H9 (cell line): Measurements from ENCODE around the gene GPR15LG. TPM values are rescaled to one million over a fixed set of nuclear protein-coding genes. Genes with fewer than 3 reads are reported as not detected.
"Not testable (repeated sequence)": the region's sequence is repeated elsewhere in the genome, so short reads cannot be mapped to it uniquely, and the experiment has no call there.

Experiments used
- DNase-seq: peaks from one replicate; pipeline ENCODE4 v3.0.0-alpha.2; 2017
- H2AFZ ChIP-seq: one replicate; pipeline ENCODE4 v1.6.1; 2013; ENCODE audit warnings: mild to moderate bottlenecking, low read length, control low read depth, moderate library complexity
- H2AK5ac ChIP-seq: 2 replicates; pipeline ENCODE4 v1.6.1; 2013; ENCODE audit warnings: low read length, control low read depth, mixed read lengths; ENCODE audit not compliant: insufficient read length
- H2BK120ac ChIP-seq: one replicate; pipeline ENCODE4 v1.6.1; 2013; ENCODE audit warnings: low read depth, mild to moderate bottlenecking, low read length, control low read depth, inconsistent platforms; ENCODE audit not compliant: poor library complexity, severe bottlenecking
- H2BK12ac ChIP-seq: 2 replicates; pipeline ENCODE4 v1.6.1; 2013; ENCODE audit warnings: low read length, control low read depth, mixed read lengths, low read depth; ENCODE audit not compliant: insufficient read length
- H2BK15ac ChIP-seq: 2 replicates; pipeline ENCODE4 v1.6.1; 2013; ENCODE audit warnings: low read depth, low read length, control low read depth
- H2BK20ac ChIP-seq: one replicate; pipeline ENCODE4 v1.6.1; 2013; ENCODE audit warnings: low read depth, mild to moderate bottlenecking, low read length, control low read depth, inconsistent platforms; ENCODE audit not compliant: poor library complexity, severe bottlenecking
- H2BK5ac ChIP-seq: 2 replicates; pipeline ENCODE4 v1.6.1; 2013; ENCODE audit warnings: low read length, control low read depth, mixed read lengths; ENCODE audit not compliant: insufficient read length
- H3K14ac ChIP-seq: 2 replicates; pipeline ENCODE4 v1.6.1; 2013; ENCODE audit warnings: low read length, control low read depth; ENCODE audit not compliant: insufficient read depth
- H3K18ac ChIP-seq: 2 replicates; pipeline ENCODE4 v1.6.1; 2013; ENCODE audit warnings: low read depth, mild to moderate bottlenecking, mixed read lengths, low read length, control low read depth; ENCODE audit not compliant: insufficient read length
- H3K23ac ChIP-seq: 2 replicates; pipeline ENCODE4 v1.6.1; 2013; ENCODE audit warnings: low read length, control low read depth, mixed read lengths, low read depth; ENCODE audit not compliant: insufficient read length
- H3K23me2 ChIP-seq: 2 replicates; pipeline ENCODE4 v1.6.1; 2013; ENCODE audit warnings: low read depth, mild to moderate bottlenecking, mixed read lengths, low read length, control low read depth; ENCODE audit not compliant: insufficient read length, poor library complexity, severe bottlenecking
- H3K27ac ChIP-seq: 2 replicates; pipeline ENCODE4 v1.5.1; 2013; ENCODE audit warnings: low read length, control low read depth, mixed read lengths, low read depth; ENCODE audit not compliant: insufficient read length
- H3K27me3 ChIP-seq: 2 replicates; pipeline ENCODE4 v1.6.1; 2013; ENCODE audit warnings: low read length, control low read depth, inconsistent platforms; ENCODE audit not compliant: insufficient read depth
- H3K4ac ChIP-seq: 2 replicates; pipeline ENCODE4 v1.6.1; 2013; ENCODE audit warnings: low read depth, mild to moderate bottlenecking, control low read depth, inconsistent platforms, low read length, moderate library complexity
- H3K4me1 ChIP-seq: 2 replicates; pipeline ENCODE4 v1.6.1; 2013; ENCODE audit warnings: low read length, control low read depth, inconsistent platforms; ENCODE audit not compliant: insufficient read depth
- H3K4me2 ChIP-seq: 2 replicates; pipeline ENCODE4 v1.6.1; 2013; ENCODE audit warnings: low read length, control low read depth, mixed read lengths; ENCODE audit not compliant: insufficient read length, insufficient read depth
- H3K56ac ChIP-seq: 2 replicates; pipeline ENCODE4 v1.6.1; 2013; ENCODE audit warnings: low read depth, mild to moderate bottlenecking, mixed read lengths, low read length, control low read depth; ENCODE audit not compliant: insufficient read length
- H3K79me1 ChIP-seq: 2 replicates; pipeline ENCODE4 v1.6.1; 2013; ENCODE audit warnings: low read depth, mild to moderate bottlenecking, moderate library complexity, low read length, control low read depth, inconsistent platforms; ENCODE audit not compliant: insufficient read depth, poor library complexity, severe bottlenecking
- H3K79me2 ChIP-seq: 2 replicates; pipeline ENCODE4 v1.6.1; 2013; ENCODE audit warnings: low read length, control low read depth, inconsistent platforms; ENCODE audit not compliant: insufficient read depth
- H3K9ac ChIP-seq: 2 replicates; pipeline ENCODE4 v1.6.1; 2013; ENCODE audit warnings: low read length, control low read depth, mixed read lengths; ENCODE audit not compliant: insufficient read length; ENCODE audit errors: extremely low read depth
- H3K9me3 ChIP-seq: one replicate; pipeline ENCODE4 v1.6.1; 2013; ENCODE audit warnings: low read depth, low read length, inconsistent platforms; ENCODE audit not compliant: control insufficient read depth
- H3T11ph ChIP-seq: one replicate; pipeline ENCODE4 v1.6.1; 2013; ENCODE audit warnings: mild to moderate bottlenecking, low read length, control low read depth, inconsistent platforms
- H4K20me1 ChIP-seq: one replicate; pipeline ENCODE4 v1.6.1; 2013; ENCODE audit not compliant: control insufficient read depth, insufficient read length, insufficient read depth
- H4K5ac ChIP-seq: 2 replicates; pipeline ENCODE4 v1.6.1; 2013; ENCODE audit warnings: low read depth, mild to moderate bottlenecking, mixed read lengths, low read length, control low read depth; ENCODE audit not compliant: insufficient read length
- H4K8ac ChIP-seq: replicated peaks from 2 replicates; pipeline ENCODE4 v1.6.1; 2013; ENCODE audit warnings: low read length, control low read depth, mixed read lengths, low read depth; ENCODE audit not compliant: insufficient read length
- H4K91ac ChIP-seq: 2 replicates; pipeline ENCODE4 v1.6.1; 2013; ENCODE audit warnings: low read depth, mild to moderate bottlenecking, moderate library complexity, mixed read lengths, low read length, control low read depth; ENCODE audit not compliant: insufficient read length
- H3K27ac Mint-ChIP-seq, 3 experiments: 2 replicates in 2 of 3; 3 replicates in 1 of 3; pipeline ENCODE4 v1.8.0; 2020 to 2021; ENCODE audit warnings: mixed read lengths in 3 of 3, mild to moderate bottlenecking in 1 of 3, moderate library complexity in 1 of 3
- H3K27me3 Mint-ChIP-seq: 2 replicates; pipeline ENCODE4 v1.8.0; 2021; ENCODE audit warnings: low read depth, mild to moderate bottlenecking, moderate library complexity, mixed read lengths
- H3K36me3 Mint-ChIP-seq, 3 experiments: 2 replicates in 2 of 3; 3 replicates in 1 of 3; pipeline ENCODE4 v1.8.0; 2020 to 2021; ENCODE audit warnings: low read depth in 3 of 3, mixed read lengths in 3 of 3; ENCODE audit not compliant: insufficient read depth in 1 of 3
- H3K4me1 Mint-ChIP-seq, 2 experiments: 2 replicates each; pipeline ENCODE4 v1.8.0; 2020; ENCODE audit warnings: mixed read lengths in 2 of 2
- H3K4me3 Mint-ChIP-seq, 2 experiments: 2 replicates in 1 of 2; 3 replicates in 1 of 2; pipeline ENCODE4 v1.8.0; 2020 to 2021; ENCODE audit warnings: mild to moderate bottlenecking in 2 of 2, mixed read lengths in 2 of 2, moderate library complexity in 1 of 2
- H3K9me3 Mint-ChIP-seq, 2 experiments: 2 replicates in 1 of 2; 3 replicates in 1 of 2; pipeline ENCODE4 v1.8.0; 2020; ENCODE audit warnings: mild to moderate bottlenecking in 2 of 2, mixed read lengths in 2 of 2, moderate library complexity in 1 of 2
- CTCF ChIP-seq: fragments of 200-600 bp; sonication (generic); conservative IDR thresholded peaks from 3 replicates; pipeline ENCODE4 v1.8.0; 2021; ENCODE audit warnings: antibody characterized with exemption, mild to moderate bottlenecking
- WGBS: extraction: QIAGEN DNeasy Blood & Tissue Kit; methylation state at CpG from one replicate; pipeline ENCODE4 v1.1.7; 2013; ENCODE audit warnings: missing lambda C conversion rate, low lambda C conversion rate, mixed read lengths; ENCODE audit not compliant: insufficient read length; ENCODE audit errors: extremely low coverage; 5-methylcytosine and 5-hydroxymethylcytosine counted together
- total RNA-seq: library from RNA; stranded (reverse); gene quantifications from 2 replicates; pipeline ENCODE4 v1.2.1, GENCODE V29; 2021

GPR15LG gene
- total RNA-seq, 1 experiment from 2014 or later: not detected

GRCh38 chr10:84166620-84167288, 6.8 kb upstream of the GPR15LG start:
- Histone ChIP-seq H2BK5ac (no peak overlapping the region), H4K20me1 (no peaks in the 10 kb centered on the region), H3K23me2 (no peaks in the 10 kb centered on the region), H2BK20ac (no peak overlapping the region), H2BK12ac (no peak overlapping the region), H3K4me1 (peaks cover 18% of the 10 kb centered on the region), H3T11ph (no peak overlapping the region), H2BK120ac (no peak overlapping the region), H2AFZ (no peak overlapping the region), H3K23ac (no peak overlapping the region), H3K4ac (no peak overlapping the region), H3K4me2 (no peak overlapping the region), H4K8ac (no peak overlapping the region), H3K14ac (no peak overlapping the region), H3K18ac (no peak overlapping the region), H4K91ac (no peak overlapping the region), H3K9ac (no peak overlapping the region), H3K79me1 (no peaks in the 10 kb centered on the region), H4K5ac (no peak overlapping the region), H3K27me3 (no peaks in the 10 kb centered on the region), H3K27ac (no peak overlapping the region), H2AK5ac (no peak overlapping the region), H3K56ac (no peak overlapping the region), H2BK15ac (no peak overlapping the region), H3K9me3 (no peaks in the 10 kb centered on the region), H3K79me2 (no peaks in the 10 kb centered on the region)
- no peak overlapping the region for H3K27ac Mint-ChIP-seq
- H3K36me3 Mint-ChIP-seq: no peaks in the 10 kb centered on the region
- H3K9me3 Mint-ChIP-seq: peaks cover 1 to 4% of the 10 kb centered on the region in 2 experiments; a peak in 2 of 5 replicates
- H3K27me3 Mint-ChIP-seq: peaks cover 3% of the 10 kb centered on the region; the same call in 1 of the 2 replicates
- DNase-seq: no peak
- TF ChIP-seq CTCF: no peak
- no CpG with 5 or more reads among the region's 4 CpGs for WGBS
- no peak overlapping the region; a peak in 1 of 5 replicates for H3K4me3 Mint-ChIP-seq
- peaks cover 46 to 48% of the 10 kb centered on the region in 2 experiments for H3K4me1 Mint-ChIP-seq

- H3K9me3 Mint-ChIP-seq: not testable (repeated sequence)
- no CpG with 5 or more reads among the region's 2 CpGs for WGBS
These were observed 6.3 kb upstream of the GPR15LG start for GRCh38 chr10:84167289-84167653.

More at GRCh38 chr10:84167289-84167653, 6.3 kb upstream of the GPR15LG start:
- H3K56ac ChIP-seq, H3K18ac ChIP-seq, H3K4me2 ChIP-seq, H3K4ac ChIP-seq, H4K20me1 ChIP-seq, H4K91ac ChIP-seq, H4K5ac ChIP-seq, H3K27ac ChIP-seq, DNase-seq, H3K27ac Mint-ChIP-seq, H3K9me3 ChIP-seq, H3K27me3 Mint-ChIP-seq, H3K9ac ChIP-seq, H4K8ac ChIP-seq, H3T11ph ChIP-seq, H3K79me2 ChIP-seq, H3K23me2 ChIP-seq, H2AFZ ChIP-seq, H2BK20ac ChIP-seq, H2AK5ac ChIP-seq, H3K4me3 Mint-ChIP-seq, H2BK12ac ChIP-seq, H3K79me1 ChIP-seq, H2BK5ac ChIP-seq, H3K36me3 Mint-ChIP-seq, H3K27me3 ChIP-seq, H3K23ac ChIP-seq, H2BK120ac ChIP-seq, H3K14ac ChIP-seq, H2BK15ac ChIP-seq: not testable (repeated sequence)
- H3K4me1 Mint-ChIP-seq: peaks cover 41 to 43% of the 10 kb centered on the region in 2 experiments
- peaks cover 14% of the 10 kb centered on the region for H3K4me1 ChIP-seq
